Neuronal stem cell (in vitro differentiated cells): ENCODE results near the gene DOCK8.

ENCODE experiments used
- DNase-seq: peaks from one replicate; pipeline ENCODE4 v3.0.0-alpha.2; 2013; ENCODE audit warnings: low spot score
- H2AFZ ChIP-seq: one replicate; pipeline ENCODE4 v1.6.1; 2013; ENCODE audit warnings: mild to moderate bottlenecking, low read length, inconsistent platforms
- H2AK5ac ChIP-seq: 2 replicates; pipeline ENCODE4 v1.6.1; 2013; ENCODE audit warnings: low read depth, mild to moderate bottlenecking, inconsistent platforms, low read length, moderate library complexity, mixed read lengths
- H2BK120ac ChIP-seq: 2 replicates; pipeline ENCODE4 v1.6.1; 2013; ENCODE audit warnings: low read depth, mild to moderate bottlenecking, inconsistent platforms, low read length, moderate library complexity, mixed read lengths
- H2BK12ac ChIP-seq: one replicate; pipeline ENCODE4 v1.6.1; 2013; ENCODE audit warnings: low read length, inconsistent platforms
- H2BK15ac ChIP-seq: 2 replicates; pipeline ENCODE4 v1.6.1; 2013; ENCODE audit warnings: mild to moderate bottlenecking, low read length, inconsistent platforms, mixed read lengths
- H2BK5ac ChIP-seq: one replicate; pipeline ENCODE4 v1.6.1; 2013; ENCODE audit warnings: inconsistent platforms, mild to moderate bottlenecking, low read length, moderate library complexity
- H3K14ac ChIP-seq: one replicate; pipeline ENCODE4 v1.6.1; 2013; ENCODE audit warnings: low read length, inconsistent platforms
- H3K18ac ChIP-seq: 2 replicates; pipeline ENCODE4 v1.6.1; 2013; ENCODE audit warnings: low read length, inconsistent platforms
- H3K23ac ChIP-seq: 2 replicates; pipeline ENCODE4 v1.6.1; 2013; ENCODE audit warnings: low read depth, mild to moderate bottlenecking, mixed read lengths, low read length, inconsistent platforms; ENCODE audit not compliant: poor library complexity
- H3K27ac ChIP-seq: replicated peaks from 3 replicates; pipeline ENCODE4 v1.5.1; 2013; ENCODE audit warnings: low read length, inconsistent platforms
- H3K27me3 ChIP-seq, 3 experiments: 2 replicates each; pipeline ENCODE4 v1.6.1; 2013; ENCODE audit warnings: low read length in 3 of 3, mild to moderate bottlenecking in 2 of 3, inconsistent platforms in 1 of 3, low read depth in 1 of 3, mixed read lengths in 1 of 3, moderate library complexity in 1 of 3; ENCODE audit not compliant: control insufficient read depth in 3 of 3, insufficient read depth in 3 of 3
- H3K36me3 ChIP-seq, 2 donors: replicated peaks in 1 of 2; 2 replicates each; pipeline ENCODE4 v1.6.1; 2013; ENCODE audit warnings: low read length in 2 of 2; ENCODE audit not compliant: control insufficient read depth in 2 of 2, insufficient read depth in 2 of 2
- H3K4ac ChIP-seq: 2 replicates; pipeline ENCODE4 v1.6.1; 2013; ENCODE audit warnings: inconsistent platforms, mild to moderate bottlenecking, low read length, moderate library complexity
- H3K4me1 ChIP-seq, 2 donors: 1 replicate in 1 of 2; 2 replicates in 1 of 2; pipeline ENCODE4 v1.6.1; 2013; ENCODE audit warnings: low read length in 2 of 2, low read depth in 1 of 2; ENCODE audit not compliant: control insufficient read depth in 2 of 2, insufficient read depth in 1 of 2
- H3K4me2 ChIP-seq: one replicate; pipeline ENCODE4 v1.6.1; 2013; ENCODE audit warnings: mild to moderate bottlenecking, low read length, inconsistent platforms; ENCODE audit not compliant: insufficient read depth, poor library complexity, severe bottlenecking
- H3K4me3 ChIP-seq, 2 donors: 2 replicates each; pipeline ENCODE4 v1.5.1; 2013; ENCODE audit warnings: low read length in 2 of 2, mild to moderate bottlenecking in 2 of 2, inconsistent platforms in 1 of 2, moderate library complexity in 1 of 2
- H3K79me1 ChIP-seq: one replicate; pipeline ENCODE4 v1.6.1; 2013; ENCODE audit warnings: low read depth, mild to moderate bottlenecking, inconsistent platforms, low read length, moderate library complexity
- H3K9ac ChIP-seq: one replicate; pipeline ENCODE4 v1.6.1; 2013; ENCODE audit warnings: mild to moderate bottlenecking, low read depth, low read length, inconsistent platforms; ENCODE audit not compliant: poor library complexity
- H3K9me3 ChIP-seq, 2 donors: replicated peaks in 1 of 2; 2 replicates each; pipeline versions ENCODE3 to v1.6.1; 2013; ENCODE audit warnings: low read length in 2 of 2, mild to moderate bottlenecking in 2 of 2, inconsistent platforms in 1 of 2, low read depth in 1 of 2, mixed read lengths in 1 of 2, moderate library complexity in 1 of 2; ENCODE audit not compliant: control insufficient read depth in 2 of 2, insufficient read depth in 1 of 2
- H4K8ac ChIP-seq: one replicate; pipeline ENCODE4 v1.6.1; 2013; ENCODE audit warnings: low read depth, mild to moderate bottlenecking, inconsistent platforms, low read length, moderate library complexity
- H4K91ac ChIP-seq: one replicate; pipeline ENCODE4 v1.6.1; 2013; ENCODE audit warnings: low read length, low read depth, mild to moderate bottlenecking, inconsistent platforms; ENCODE audit not compliant: poor library complexity
- WGBS, 2 donors: extraction: QIAGEN DNeasy Blood & Tissue Kit; methylation state at CpG; one replicate each; pipeline ENCODE4 v1.1.7; 2013; ENCODE audit warnings: missing lambda C conversion rate in 2 of 2, mixed read lengths in 1 of 2; ENCODE audit not compliant: insufficient read length in 2 of 2, insufficient replicate concordance in 1 of 2; ENCODE audit errors: extremely low coverage in 2 of 2; 5-methylcytosine and 5-hydroxymethylcytosine counted together

DOCK8 gene

GRCh38 chr9:419571-420171, 205.0 kb downstream of the DOCK8 start:
- H3K9ac ChIP-seq, result no peak overlapping the region
- H2BK15ac ChIP-seq, result no peak overlapping the region
- no peak overlapping the region for H3K4me2 ChIP-seq
- H4K8ac ChIP-seq, result no peak overlapping the region
- H3K36me3 ChIP-seq, result no peaks in the 10 kb centered on the region
- no peak overlapping the region for H4K91ac ChIP-seq
- WGBS, 2 donors, result no CpG with 5 or more reads among the region's 5 CpGs
- H2AK5ac ChIP-seq, result no peak overlapping the region
- no peak overlapping the region for H2AFZ ChIP-seq
- no peak overlapping the region for H3K23ac ChIP-seq
- H2BK12ac ChIP-seq, result no peak overlapping the region
- no peak overlapping the region for H3K4me3 ChIP-seq
- H3K18ac ChIP-seq, result no peak overlapping the region
- no peak overlapping the region for H3K27ac ChIP-seq
- DNase-seq, result no peak
- H2BK5ac ChIP-seq, result no peak overlapping the region
- no peak overlapping the region for H3K4ac ChIP-seq
- no peaks in the 10 kb centered on the region for H3K4me1 ChIP-seq
- no peak overlapping the region for H2BK120ac ChIP-seq
- no peaks in the 10 kb centered on the region for H3K9me3 ChIP-seq
- H3K79me1 ChIP-seq, result no peaks in the 10 kb centered on the region
- peaks cover 0 to 22% (median 0%) of the 10 kb centered on the region in 3 experiments for H3K27me3 ChIP-seq
- no peak overlapping the region for H3K14ac ChIP-seq

DNA sequence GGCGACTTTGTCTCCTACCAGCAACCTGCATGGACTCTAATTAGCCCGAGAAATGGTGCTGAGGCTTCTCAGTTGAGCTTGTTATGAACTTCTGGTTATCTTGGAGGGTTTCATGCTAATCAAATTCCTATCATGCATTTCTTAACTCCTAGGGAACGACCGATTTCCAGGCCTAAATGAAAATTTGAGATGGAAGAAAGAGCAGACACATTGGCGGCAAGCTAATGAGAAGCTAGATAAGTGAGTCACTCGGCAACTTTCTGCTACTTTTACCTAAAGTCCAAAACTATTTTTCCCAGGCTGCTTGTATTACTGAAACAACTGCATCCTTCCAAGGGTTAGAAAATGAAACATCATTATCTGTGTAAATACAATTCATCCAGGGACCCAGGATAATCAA, 207.2 kb downstream of the DOCK8 start:
- Histone ChIP-seq H2AFZ (no peak overlapping the region), H3K4ac (no peak overlapping the region), H3K79me1 (no peaks in the 10 kb centered on the region), H2BK15ac (no peak overlapping the region), H2BK5ac (no peak overlapping the region), H3K14ac (no peak overlapping the region), H3K4me1 (no peaks in the 10 kb centered on the region), H3K9me3 (no peaks in the 10 kb centered on the region), H4K8ac (no peak overlapping the region), H3K4me3 (no peak overlapping the region), H3K23ac (no peak overlapping the region), H3K4me2 (no peak overlapping the region), H3K27ac (no peak overlapping the region), H3K36me3 (no peaks in the 10 kb centered on the region), H2BK12ac (no peak overlapping the region), H4K91ac (no peak overlapping the region), H3K9ac (no peak overlapping the region), H3K18ac (no peak overlapping the region), H2BK120ac (no peak overlapping the region), H2AK5ac (no peak overlapping the region), H3K27me3 (peaks cover 0 to 15% (median 0%) of the 10 kb centered on the region in 3 experiments)
- no peak for DNase-seq
- WGBS, 2 donors, result no CpG with 5 or more reads among the region's 6 CpGs

DNA sequence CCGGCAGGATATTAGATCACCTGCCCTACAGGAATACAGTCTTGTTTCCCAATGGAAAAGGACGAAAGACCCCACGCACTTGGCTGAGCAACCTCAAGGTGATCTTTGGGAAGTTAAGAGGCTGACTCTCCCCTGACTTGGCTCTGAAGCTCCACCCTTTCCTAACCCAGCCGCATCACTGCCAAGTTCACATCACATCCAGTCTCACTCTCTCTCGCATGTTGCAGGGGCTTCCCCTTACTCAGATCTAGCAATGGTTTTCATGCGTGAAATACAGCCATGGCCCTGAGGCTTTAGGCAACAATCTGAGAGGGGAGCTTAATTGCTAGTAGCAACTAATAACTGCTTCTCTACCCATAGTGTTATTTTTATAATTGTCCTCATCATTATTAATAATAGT, 211.6 kb downstream of the DOCK8 start:
- Histone ChIP-seq H2AFZ (no peak overlapping the region), H3K14ac (no peak overlapping the region), H2BK5ac (no peak overlapping the region), H3K4me1 (no peaks in the 10 kb centered on the region), H2BK120ac (no peak overlapping the region), H3K4ac (no peak overlapping the region), H3K9ac (no peak overlapping the region), H3K79me1 (no peaks in the 10 kb centered on the region), H3K9me3 (no peaks in the 10 kb centered on the region), H3K36me3 (no peaks in the 10 kb centered on the region), H4K8ac (no peak overlapping the region), H3K27me3 (peaks cover 0 to 3% (median 0%) of the 10 kb centered on the region in 3 experiments), H3K4me3 (no peak overlapping the region), H2BK15ac (no peak overlapping the region), H3K23ac (no peak overlapping the region), H3K4me2 (no peak overlapping the region), H2BK12ac (no peak overlapping the region), H4K91ac (no peak overlapping the region), H2AK5ac (no peak overlapping the region), H3K18ac (no peak overlapping the region), H3K27ac (no peak overlapping the region)
- no peak for DNase-seq
- WGBS, 2 donors, result no CpG with 5 or more reads among the region's 6 CpGs

DNA sequence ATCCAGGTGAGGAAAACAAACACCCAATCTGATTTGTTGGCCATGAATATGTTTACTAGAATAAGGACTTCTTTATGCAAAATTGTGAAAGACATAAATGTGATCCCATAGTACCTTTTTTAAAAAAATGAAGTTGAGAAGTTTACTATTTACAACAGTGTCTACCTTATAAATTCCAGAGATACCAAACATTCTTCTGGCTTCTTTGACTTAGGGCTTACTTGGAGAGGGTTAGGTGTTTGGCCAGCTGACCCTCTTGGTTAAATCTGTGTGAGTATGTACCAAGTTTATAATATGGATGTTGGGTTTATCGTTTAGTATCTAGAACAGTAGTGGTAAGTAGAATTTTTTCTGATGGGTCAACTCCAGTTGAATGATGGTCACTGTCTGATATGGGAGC, 212.3 kb downstream of the DOCK8 start:
- H2BK5ac ChIP-seq, result no peak overlapping the region
- H3K9ac ChIP-seq, result no peak overlapping the region
- no peaks in the 10 kb centered on the region for H3K36me3 ChIP-seq
- H3K4me2 ChIP-seq, result no peak overlapping the region
- H2BK15ac ChIP-seq, result no peak overlapping the region
- no peak overlapping the region for H2AFZ ChIP-seq
- H3K27ac ChIP-seq, result no peak overlapping the region
- no peak overlapping the region for H2AK5ac ChIP-seq
- H4K91ac ChIP-seq, result no peak overlapping the region
- no peaks in the 10 kb centered on the region for H3K27me3 ChIP-seq
- H3K14ac ChIP-seq, result no peak overlapping the region
- WGBS, 2 donors, result no CpG with 5 or more reads among the region's 1 CpG
- no peak overlapping the region for H3K23ac ChIP-seq
- H3K9me3 ChIP-seq, result no peaks in the 10 kb centered on the region
- H3K4me1 ChIP-seq, result no peaks in the 10 kb centered on the region
- no peak overlapping the region for H4K8ac ChIP-seq
- no peak for DNase-seq
- H3K4ac ChIP-seq, result no peak overlapping the region
- H3K18ac ChIP-seq, result no peak overlapping the region
- no peak overlapping the region for H3K4me3 ChIP-seq
- no peaks in the 10 kb centered on the region for H3K79me1 ChIP-seq
- H2BK120ac ChIP-seq, result no peak overlapping the region
- no peak overlapping the region for H2BK12ac ChIP-seq
